ENCODE data around the gene HTT-AS. TPM values are rescaled to one million over a fixed set of nuclear protein-coding genes. Genes with fewer than 3 reads are reported as not detected.

The HTT-AS gene
- total RNA-seq, 6 donors from 2014 or later, result not detected

GRCh38 chr4:3026540-3026939, 47.8 kb downstream of the HTT-AS start:
- ATAC-seq (ENCODE audit: low FRiP score in 2 of 2), result no peak
- Histone ChIP-seq H3K27me3 (no peaks in the 10 kb centered on the region), H3K4me1 (peaks cover 0 to 5% (median 2%) of the 10 kb centered on the region in 4 donors), H3K9me3 (no peaks in the 10 kb centered on the region), H3K4me3 (no peak overlapping the region), H3K27ac (no peak overlapping the region), H3K36me3 (no peaks in the 10 kb centered on the region)
- 85 to 92% methylated on average over 9 of the region's 9 CpGs for WGBS, 2 donors
- no peak for DNase-seq
- TF ChIP-seq POLR2A (IDR thresholded peaks at IDR 0.05) (no peak), EP300 (IDR thresholded peaks at IDR 0.05) (no peak)

- H3K27ac ChIP-seq, result no peak overlapping the region
- no peak for TF ChIP-seq POLR2A (IDR thresholded peaks at IDR 0.05)
- no peak for TF ChIP-seq CTCF (IDR thresholded peaks at IDR 0.05)
- TF ChIP-seq EP300 (IDR thresholded peaks at IDR 0.05), result no peak
- TF ChIP-seq POLR2AphosphoS5 (IDR thresholded peaks at IDR 0.05), result no peak
- no peak for ATAC-seq (ENCODE audit: low FRiP score in 2 of 2)
These were observed 48.5 kb downstream of the HTT-AS start for GRCh38 chr4:3025881-3026280.

GRCh38 chr4:3022651-3023050, 51.7 kb downstream of the HTT-AS start:
- ATAC-seq (ENCODE audit: low FRiP score in 2 of 2), result no peak
- Histone ChIP-seq H3K27ac (no peak overlapping the region), H3K4me3 (no peak overlapping the region), H3K4me1 (no peaks in the 10 kb centered on the region), H3K9me3 (no peaks in the 10 kb centered on the region), H3K36me3 (no peaks in the 10 kb centered on the region), H3K27me3 (no peaks in the 10 kb centered on the region)
- WGBS, 2 donors, result 71 to 83% methylated on average over 3 of the region's 3 CpGs
- DNase-seq, result no peak
- TF ChIP-seq CTCF (IDR thresholded peaks at IDR 0.05) (no peak), POLR2AphosphoS5 (IDR thresholded peaks at IDR 0.05) (no peak), POLR2A (IDR thresholded peaks at IDR 0.05) (no peak), EP300 (IDR thresholded peaks at IDR 0.05) (no peak)

More at GRCh38 chr4:3025881-3026280, 48.5 kb downstream of the HTT-AS start:
- DNase-seq, result no peak
- Histone ChIP-seq H3K4me1 (no peaks in the 10 kb centered on the region), H3K9me3 (no peaks in the 10 kb centered on the region), H3K4me3 (no peak overlapping the region), H3K27me3 (no peaks in the 10 kb centered on the region), H3K36me3 (no peaks in the 10 kb centered on the region)
- 91 to 94% methylated on average over 21 of the region's 21 CpGs for WGBS, 2 donors

GRCh38 chr4:3022112-3022511, 52.2 kb downstream of the HTT-AS start:
- no peaks in the 10 kb centered on the region for H3K4me1 ChIP-seq
- no peak for DNase-seq
- ATAC-seq (ENCODE audit: low FRiP score in 2 of 2), result no peak
- TF ChIP-seq EP300 (IDR thresholded peaks at IDR 0.05), result no peak
- no peak for TF ChIP-seq POLR2AphosphoS5 (IDR thresholded peaks at IDR 0.05)
- TF ChIP-seq POLR2A (IDR thresholded peaks at IDR 0.05), result no peak
- TF ChIP-seq CTCF (IDR thresholded peaks at IDR 0.05), result no peak
- no peak overlapping the region for H3K27ac ChIP-seq
- no peaks in the 10 kb centered on the region for H3K9me3 ChIP-seq
- 87 to 91% methylated on average over 8 of the region's 8 CpGs for WGBS, 2 donors
- H3K4me3 ChIP-seq, result no peak overlapping the region
- H3K27me3 ChIP-seq, result no peaks in the 10 kb centered on the region
- no peaks in the 10 kb centered on the region for H3K36me3 ChIP-seq

GRCh38 chr4:3021627-3022026, 52.7 kb downstream of the HTT-AS start:
- H3K9me3 ChIP-seq, result no peaks in the 10 kb centered on the region
- WGBS, 2 donors, result 91 to 98% methylated on average over 8 of the region's 8 CpGs
- H3K27me3 ChIP-seq, result no peaks in the 10 kb centered on the region
- TF ChIP-seq POLR2A (IDR thresholded peaks at IDR 0.05), result no peak
- TF ChIP-seq CTCF (IDR thresholded peaks at IDR 0.05), result no peak
- no peak for TF ChIP-seq POLR2AphosphoS5 (IDR thresholded peaks at IDR 0.05)
- TF ChIP-seq EP300 (IDR thresholded peaks at IDR 0.05), result no peak
- H3K36me3 ChIP-seq, result no peaks in the 10 kb centered on the region
- H3K4me3 ChIP-seq, result no peak overlapping the region
- no peak overlapping the region for H3K27ac ChIP-seq
- no peak for ATAC-seq (ENCODE audit: low FRiP score in 2 of 2)
- H3K4me1 ChIP-seq, result no peaks in the 10 kb centered on the region
- no peak for DNase-seq
